Progenitor cell of endocrine pancreas (in vitro differentiated cells): ENCODE data around the gene KIF1B. TPM values are rescaled to one million over a fixed set of nuclear protein-coding genes. Genes with fewer than 3 reads are reported as not detected.
"Not testable (repeated sequence)": the region's sequence is repeated elsewhere in the genome, so short reads cannot be mapped to it uniquely, and the experiment has no call there.

Source experiments
- DNase-seq: peaks from one replicate; pipeline ENCODE4 v3.0.0; 2021; ENCODE audit warnings: low spot score; ENCODE audit not compliant: unreplicated experiment
- H3K27ac Mint-ChIP-seq: 2 replicates; pipeline ENCODE4 v1.8.0; 2021; ENCODE audit warnings: mild to moderate bottlenecking, moderate library complexity, mixed read lengths
- H3K27me3 Mint-ChIP-seq: 2 replicates; pipeline ENCODE4 v1.8.0; 2021; ENCODE audit warnings: mixed read lengths
- H3K36me3 Mint-ChIP-seq: 2 replicates; pipeline ENCODE4 v1.8.0; 2022; ENCODE audit warnings: mixed read lengths; ENCODE audit not compliant: insufficient read depth
- H3K4me1 Mint-ChIP-seq: 2 replicates; pipeline ENCODE4 v1.8.0; 2021; ENCODE audit warnings: low read depth, mixed read lengths
- H3K4me3 Mint-ChIP-seq: 2 replicates; pipeline ENCODE4 v1.8.0; 2021; ENCODE audit warnings: low read depth, mild to moderate bottlenecking, moderate library complexity, mixed read lengths
- H3K9me3 Mint-ChIP-seq: 2 replicates; pipeline ENCODE4 v1.8.0; 2021; ENCODE audit warnings: low read depth, mixed read lengths
- total RNA-seq: library from RNA; stranded (reverse); gene quantifications from 2 replicates; pipeline ENCODE4 v1.2.1, GENCODE V29; 2021
- TF ChIP-seq, protein P1 (sequence below): fragments of 200-600 bp; sonication (generic); IDR thresholded peaks from one replicate; pipeline ENCODE4 v1.5.0; 2021; ENCODE audit warnings: antibody characterized with exemption, mild to moderate bottlenecking; ENCODE audit not compliant: unreplicated experiment

Gene KIF1B
- total RNA-seq, 1 donor from 2014 or later: 78.7 TPM

DNA sequence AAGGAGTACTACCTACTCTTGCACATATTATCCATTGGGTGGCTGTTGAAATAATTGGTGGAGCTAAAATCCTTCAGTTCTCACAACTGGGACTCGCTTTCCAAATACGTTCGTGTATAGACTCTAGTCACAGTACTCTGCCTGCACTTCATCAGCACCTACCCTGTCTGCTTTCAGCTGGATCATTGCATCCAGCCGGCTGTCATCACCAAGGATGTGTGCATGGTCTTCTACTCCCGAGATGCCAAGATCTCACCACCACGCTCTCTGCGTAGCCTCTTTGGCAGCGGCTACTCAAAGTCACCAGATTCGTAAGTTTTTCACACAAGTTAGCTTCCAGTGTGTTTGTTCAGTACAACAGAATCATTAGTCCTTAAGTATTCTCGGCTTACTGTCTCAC, 151.1 kb downstream of the KIF1B start:
- peaks cover 24% of the 10 kb centered on the region for H3K36me3 Mint-ChIP-seq
- no peaks in the 10 kb centered on the region for H3K4me1 Mint-ChIP-seq
- TF ChIP-seq, protein P1, sequence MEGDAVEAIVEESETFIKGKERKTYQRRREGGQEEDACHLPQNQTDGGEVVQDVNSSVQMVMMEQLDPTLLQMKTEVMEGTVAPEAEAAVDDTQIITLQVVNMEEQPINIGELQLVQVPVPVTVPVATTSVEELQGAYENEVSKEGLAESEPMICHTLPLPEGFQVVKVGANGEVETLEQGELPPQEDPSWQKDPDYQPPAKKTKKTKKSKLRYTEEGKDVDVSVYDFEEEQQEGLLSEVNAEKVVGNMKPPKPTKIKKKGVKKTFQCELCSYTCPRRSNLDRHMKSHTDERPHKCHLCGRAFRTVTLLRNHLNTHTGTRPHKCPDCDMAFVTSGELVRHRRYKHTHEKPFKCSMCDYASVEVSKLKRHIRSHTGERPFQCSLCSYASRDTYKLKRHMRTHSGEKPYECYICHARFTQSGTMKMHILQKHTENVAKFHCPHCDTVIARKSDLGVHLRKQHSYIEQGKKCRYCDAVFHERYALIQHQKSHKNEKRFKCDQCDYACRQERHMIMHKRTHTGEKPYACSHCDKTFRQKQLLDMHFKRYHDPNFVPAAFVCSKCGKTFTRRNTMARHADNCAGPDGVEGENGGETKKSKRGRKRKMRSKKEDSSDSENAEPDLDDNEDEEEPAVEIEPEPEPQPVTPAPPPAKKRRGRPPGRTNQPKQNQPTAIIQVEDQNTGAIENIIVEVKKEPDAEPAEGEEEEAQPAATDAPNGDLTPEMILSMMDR: no peak
- no peak overlapping the region for H3K27ac Mint-ChIP-seq
- no peaks in the 10 kb centered on the region for H3K27me3 Mint-ChIP-seq
- no peak overlapping the region for H3K4me3 Mint-ChIP-seq
- DNase-seq: no peak
- H3K9me3 Mint-ChIP-seq: no peaks in the 10 kb centered on the region

DNA sequence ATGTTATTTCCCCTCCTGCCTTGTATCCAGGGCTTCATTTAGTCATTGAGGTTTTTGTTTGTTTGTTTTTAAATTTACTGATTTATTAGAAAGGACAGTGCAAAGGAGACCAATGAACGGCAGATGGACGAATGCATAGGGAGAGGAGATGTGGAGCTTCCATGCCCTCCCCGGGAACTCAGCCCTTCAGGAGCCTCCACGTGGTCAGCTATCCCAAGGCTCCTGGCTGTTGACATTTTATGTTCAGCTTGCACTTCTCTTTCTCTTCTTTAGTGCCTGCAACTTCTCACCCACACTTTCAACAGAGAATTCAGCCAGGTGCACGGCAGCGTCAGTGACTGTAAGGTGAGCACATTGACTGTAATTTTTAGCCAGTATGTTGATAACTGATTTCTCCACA, 157.8 kb downstream of the KIF1B start:
- no peak for DNase-seq
- Mint-ChIP-seq H3K36me3 (peaks cover 27% of the 10 kb centered on the region), H3K4me1 (no peaks in the 10 kb centered on the region), H3K27me3 (no peaks in the 10 kb centered on the region), H3K9me3 (no peaks in the 10 kb centered on the region), H3K4me3 (no peak overlapping the region), H3K27ac (no peak overlapping the region)
- TF ChIP-seq, protein P1: no peak

DNA sequence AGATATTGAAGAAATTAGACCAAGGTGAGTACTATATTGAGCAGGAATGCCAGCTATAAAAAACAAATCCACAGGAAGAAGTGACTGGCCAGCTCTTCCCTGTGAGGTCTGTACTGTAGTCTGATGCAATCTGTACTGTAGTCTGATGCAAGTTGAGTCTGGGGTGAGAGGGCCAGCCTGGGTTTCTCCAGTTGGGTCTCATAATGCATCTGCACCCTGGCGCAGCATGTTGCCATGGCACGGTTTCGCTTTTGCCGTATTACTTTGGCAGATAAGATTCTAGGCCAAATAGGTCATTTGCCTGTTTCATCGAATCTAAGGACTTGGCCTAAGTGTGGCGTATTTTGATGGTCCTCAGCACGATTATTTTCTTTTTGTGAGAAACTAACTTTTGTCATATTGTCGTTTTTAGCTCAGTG, 164.1 kb downstream of the KIF1B start:
- H3K36me3 Mint-ChIP-seq: peaks cover 31% of the 10 kb centered on the region

DNA sequence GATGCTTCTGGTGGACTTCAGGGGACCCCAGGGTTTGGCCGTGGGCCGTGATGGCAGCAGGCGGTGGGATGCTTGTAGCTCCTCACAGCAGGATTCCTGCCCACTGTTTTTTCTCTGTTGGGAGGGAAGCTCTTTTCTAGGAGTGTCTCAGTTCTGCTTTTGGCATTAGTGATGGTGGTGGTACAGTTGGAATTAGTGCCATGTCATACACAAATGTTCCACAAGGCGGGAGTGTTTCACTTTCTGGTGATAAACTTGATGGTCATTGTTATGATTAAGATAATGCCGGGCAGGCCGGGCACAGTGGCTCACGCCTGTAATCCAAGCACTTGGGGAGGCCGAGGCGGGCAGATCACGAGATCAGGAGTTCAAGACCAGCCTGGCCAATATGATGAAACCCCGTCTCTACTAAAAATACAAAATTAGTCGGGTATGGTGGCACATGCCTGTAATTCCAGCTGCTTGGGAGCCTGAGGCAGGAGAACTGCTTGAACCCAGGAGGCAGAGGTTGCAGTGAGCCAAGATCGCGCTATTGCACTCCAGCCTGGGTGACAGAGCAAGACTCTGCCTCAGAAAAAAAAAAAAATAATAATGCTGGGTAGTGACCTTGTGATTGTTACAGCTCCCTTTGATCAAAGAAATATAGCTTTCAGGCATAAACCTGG, 167.1 kb downstream of the KIF1B start:
- Mint-ChIP-seq H3K27ac (peak overlapping the region; percentile 67), H3K36me3 (peaks cover 23% of the 10 kb centered on the region)
- not testable (repeated sequence) for H3K4me1 Mint-ChIP-seq, H3K27me3 Mint-ChIP-seq, H3K4me3 Mint-ChIP-seq, H3K9me3 Mint-ChIP-seq
- peak; percentile 14 for DNase-seq
- TF ChIP-seq, protein P1: peak; percentile 59

More for the DNA sequence above, 164.1 kb downstream of the KIF1B start:
- no peaks in the 10 kb centered on the region for H3K27me3 Mint-ChIP-seq
- TF ChIP-seq, protein P1: no peak
- H3K9me3 Mint-ChIP-seq: no peaks in the 10 kb centered on the region
- no peak for DNase-seq
- no peak overlapping the region for H3K27ac Mint-ChIP-seq
- no peaks in the 10 kb centered on the region for H3K4me1 Mint-ChIP-seq
- no peak overlapping the region for H3K4me3 Mint-ChIP-seq

DNA sequence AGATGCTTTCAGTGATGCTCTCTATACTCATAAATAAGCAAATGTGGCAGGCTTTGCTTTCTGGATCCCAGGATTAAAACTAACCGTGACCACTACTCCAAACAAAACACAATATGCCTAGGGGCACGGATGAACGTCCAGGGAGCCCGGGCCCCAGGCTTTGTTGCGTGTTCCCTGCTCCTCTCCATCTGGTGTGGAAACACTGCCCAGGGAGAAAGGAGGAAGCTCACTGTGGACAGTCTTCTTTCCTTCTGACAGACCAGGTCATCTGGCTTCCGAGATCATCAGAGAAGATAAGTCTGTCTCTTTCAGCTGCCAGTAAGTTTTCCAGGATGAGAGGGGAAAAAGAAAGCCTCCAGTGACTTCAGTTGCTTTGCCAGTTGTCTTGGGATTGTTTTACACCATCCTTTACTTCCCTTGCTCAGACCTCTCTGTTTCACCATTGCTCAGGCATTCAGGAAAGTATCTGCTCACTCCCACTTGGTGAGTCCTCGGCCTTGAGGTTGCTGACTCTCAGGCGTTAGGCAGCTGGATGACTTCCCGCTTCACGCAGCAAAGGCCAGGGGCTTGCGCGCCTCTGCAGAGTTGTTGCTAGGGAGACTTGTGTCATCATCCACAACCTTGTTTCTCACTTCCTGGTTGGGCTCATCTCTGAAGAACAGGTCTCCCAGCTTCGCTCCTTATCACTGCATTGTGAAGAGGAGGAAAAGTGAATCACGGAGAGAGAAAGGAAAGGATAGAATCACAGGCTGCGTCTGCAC, 167.9 kb downstream of the KIF1B start:
- Mint-ChIP-seq H3K27me3 (no peaks in the 10 kb centered on the region), H3K4me3 (no peak overlapping the region), H3K9me3 (no peaks in the 10 kb centered on the region), H3K36me3 (peaks cover 28% of the 10 kb centered on the region), H3K27ac (no peak overlapping the region), H3K4me1 (no peaks in the 10 kb centered on the region)
- TF ChIP-seq, protein P1: no peak
- no peak for DNase-seq
